ENCODE measurements around the gene SH2B2.
"Not testable (repeated sequence)": the region's sequence is repeated elsewhere in the genome, so short reads cannot be mapped to it uniquely, and the experiment has no call there.

The SH2B2 gene

DNA sequence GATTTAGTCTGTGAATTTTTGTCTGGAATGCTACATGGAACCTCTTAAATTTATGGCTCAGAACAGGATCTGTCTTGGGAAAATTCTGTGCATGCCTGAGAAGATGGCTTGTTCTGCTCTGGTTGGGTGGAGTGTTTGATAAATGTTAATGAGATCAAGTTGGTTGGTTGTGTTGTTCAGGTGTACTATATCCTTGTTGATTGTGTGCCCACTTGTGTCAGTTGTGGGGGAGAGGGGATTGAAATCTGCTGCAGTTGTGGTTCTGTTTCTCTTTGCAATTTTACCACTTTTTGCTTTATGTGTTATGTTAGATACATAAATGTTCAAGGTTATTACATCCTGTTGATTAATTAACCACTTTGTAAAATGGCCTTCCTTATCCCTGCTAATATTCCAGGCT is 83.4 kb downstream of the SH2B2 start:
- H3K27me3 ChIP-seq (replicated peaks in 2 of 5; ENCODE audit: control insufficient read depth in 4 of 5, insufficient read depth in 5 of 5, low read length in 4 of 5); DNase-seq; H3K27ac ChIP-seq (ENCODE audit: insufficient read depth in 1 of 2, low read depth in 1 of 2, low read length in 2 of 2, poor library complexity in 1 of 2, severe bottlenecking in 2 of 2); POLR2A ChIA-PET; H3K4me1 ChIP-seq (ENCODE audit: control extremely low read depth in 1 of 4, control insufficient read depth in 4 of 4, insufficient read depth in 4 of 4, low read length in 3 of 4); H3K4me3 ChIP-seq (ENCODE audit: control insufficient read depth in 1 of 7, extremely low read depth in 1 of 7, insufficient read depth in 4 of 7, low read depth in 2 of 7, low read length in 6 of 7); CTCF ChIA-PET; H3K9me3 ChIP-seq (ENCODE audit: control extremely low read depth in 1 of 5, control insufficient read depth in 4 of 5, insufficient read depth in 2 of 5, low read depth in 1 of 5, low read length in 4 of 5): not testable (repeated sequence)
- H3K36me3 ChIP-seq (ENCODE audit: control insufficient read depth in 4 of 4, insufficient read depth in 4 of 4, low read length in 3 of 4), result peaks cover 0 to 12% (median 0%) of the 10 kb centered on the region in 4 experiments

Measured in common myeloid progenitor, CD34-positive (primary cell).